Glutamatergic neuron (in vitro differentiated cells): ENCODE measurements around the gene HSPA12A. TPM values are rescaled to one million over a fixed set of nuclear protein-coding genes. Genes with fewer than 3 reads are reported as not detected.
A peak's percentile ranks its signal among the peaks of the same experiment; 100 is the strongest.

Experiments
- DNase-seq: peaks from one replicate; pipeline ENCODE4 v3.0.0; 2022
- H3K27ac Mint-ChIP-seq: one replicate; pipeline ENCODE4 v1.8.0; 2020; ENCODE audit warnings: mild to moderate bottlenecking, mixed read lengths, inconsistent platforms; ENCODE audit not compliant: unreplicated experiment
- H3K27me3 Mint-ChIP-seq: one replicate; pipeline ENCODE4 v1.8.0; 2020; ENCODE audit warnings: mild to moderate bottlenecking, moderate library complexity, mixed read lengths, inconsistent platforms; ENCODE audit not compliant: unreplicated experiment
- H3K36me3 Mint-ChIP-seq: one replicate; pipeline ENCODE4 v1.8.0; 2020; ENCODE audit warnings: mild to moderate bottlenecking, mixed read lengths, inconsistent platforms; ENCODE audit not compliant: unreplicated experiment
- H3K4me1 Mint-ChIP-seq: one replicate; pipeline ENCODE4 v1.8.0; 2020; ENCODE audit warnings: mild to moderate bottlenecking, low read depth, mixed read lengths, inconsistent platforms; ENCODE audit not compliant: unreplicated experiment
- H3K4me3 Mint-ChIP-seq: one replicate; pipeline ENCODE4 v1.8.0; 2020; ENCODE audit warnings: mild to moderate bottlenecking, mixed read lengths, inconsistent platforms; ENCODE audit not compliant: unreplicated experiment
- H3K9me3 Mint-ChIP-seq: one replicate; pipeline ENCODE4 v1.8.0; 2020; ENCODE audit warnings: mild to moderate bottlenecking, moderate library complexity, mixed read lengths, inconsistent platforms; ENCODE audit not compliant: unreplicated experiment
- CTCF ChIP-seq: fragments of 200-600 bp; sonication (generic); IDR thresholded peaks from one replicate; pipeline ENCODE4 v1.5.0; 2021; ENCODE audit not compliant: partially characterized antibody, unreplicated experiment
- total RNA-seq: library from RNA; stranded (reverse); fragmentation: NEBNext Ultra II Directional; extraction: Animal tissue kit (Norgen Biotek cat#: 25700); gene quantifications from one replicate; pipeline ENCODE4 v1.2.1, GENCODE V29; 2021; ENCODE audit not compliant: unreplicated experiment

The HSPA12A gene
- total RNA-seq, 1 donor from 2014 or later, result 75.0 TPM

GRCh38 chr10:116697816-116698215, 44.5 kb downstream of the HSPA12A start:
- H3K4me1 Mint-ChIP-seq, result peaks cover 21% of the 10 kb centered on the region
- TF ChIP-seq CTCF, result no peak
- no peaks in the 10 kb centered on the region for H3K36me3 Mint-ChIP-seq
- no peak overlapping the region for H3K4me3 Mint-ChIP-seq
- peaks cover 7% of the 10 kb centered on the region for H3K9me3 Mint-ChIP-seq
- H3K27me3 Mint-ChIP-seq, result peaks cover 8% of the 10 kb centered on the region
- no peak for DNase-seq
- H3K27ac Mint-ChIP-seq, result no peak overlapping the region

GRCh38 chr10:116696919-116697318, 45.4 kb downstream of the HSPA12A start:
- no peak for DNase-seq
- Mint-ChIP-seq H3K36me3 (no peaks in the 10 kb centered on the region), H3K9me3 (peaks cover 4% of the 10 kb centered on the region), H3K27me3 (peaks cover 9% of the 10 kb centered on the region), H3K27ac (no peak overlapping the region), H3K4me3 (no peak overlapping the region), H3K4me1 (peaks cover 21% of the 10 kb centered on the region)
- TF ChIP-seq CTCF, result no peak

- H3K27ac Mint-ChIP-seq, result no peak overlapping the region
- H3K4me3 Mint-ChIP-seq, result no peak overlapping the region
- H3K27me3 Mint-ChIP-seq, result peaks cover 12% of the 10 kb centered on the region
- H3K4me1 Mint-ChIP-seq, result peaks cover 28% of the 10 kb centered on the region
- no peak for TF ChIP-seq CTCF
- DNase-seq, result no peak
- no peaks in the 10 kb centered on the region for H3K36me3 Mint-ChIP-seq
- H3K9me3 Mint-ChIP-seq, result peaks cover 7% of the 10 kb centered on the region
Observed at GRCh38 chr10:116694927-116695268, 47.5 kb downstream of the HSPA12A start.

- H3K27ac Mint-ChIP-seq, result no peak overlapping the region
Observed at GRCh38 chr10:116694243-116694926, 48.0 kb downstream of the HSPA12A start.

More at GRCh38 chr10:116694243-116694926, 48.0 kb downstream of the HSPA12A start:
- peaks cover 7% of the 10 kb centered on the region for H3K9me3 Mint-ChIP-seq
- no peaks in the 10 kb centered on the region for H3K36me3 Mint-ChIP-seq
- H3K27me3 Mint-ChIP-seq, result peaks cover 12% of the 10 kb centered on the region
- TF ChIP-seq CTCF, result no peak
- no peak for DNase-seq
- H3K4me1 Mint-ChIP-seq, result peaks cover 24% of the 10 kb centered on the region
- H3K4me3 Mint-ChIP-seq, result peak overlapping the region; percentile 52
